Right lobe of liver (tissue), 4 donors: ENCODE results near the gene MPEG1.

ENCODE experiments used
- CTCF ChIP-seq, 4 donors: fragments of 200-600 bp in 3 of 4; fragments of 450-650 bp in 1 of 4; IDR thresholded peaks; one replicate each; pipeline versions ENCODE4 v1.5.1 to v1.8.0; 2016 to 2022; ENCODE audit warnings: antibody characterized with exemption in 4 of 4, mild to moderate bottlenecking in 2 of 4
- POLR2A ChIP-seq: fragments of 450-650 bp; IDR thresholded peaks from one replicate; pipeline ENCODE4 v1.6.1; 2017; ENCODE audit warnings: antibody characterized with exemption, mild to moderate bottlenecking
- donor health status: DM: no; HTN: no; CAD: no.
- donor health status: DM: no; HTN: no; CAD: no.
- donor health status: DM: no; HTN: yes; CAD: no.

DNA sequence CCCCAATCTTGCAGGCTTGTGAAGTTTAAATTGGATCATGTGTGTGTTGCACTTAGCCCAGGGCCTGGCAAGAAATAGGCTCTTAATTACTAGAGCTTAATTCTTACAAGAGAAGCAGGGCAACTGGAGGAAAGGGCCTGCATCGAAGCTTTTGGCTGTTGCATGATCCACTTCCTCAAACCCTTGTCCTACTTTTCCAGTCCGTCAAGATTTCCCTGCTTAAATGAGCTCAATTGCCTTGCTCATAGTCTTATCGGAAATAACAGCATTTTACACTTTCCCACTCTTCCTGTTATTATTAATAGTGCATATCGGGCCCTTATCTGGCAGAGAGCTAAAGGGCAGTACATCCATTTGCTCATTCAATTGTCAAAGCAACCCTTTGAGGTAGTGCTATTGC, 22.7 kb downstream of the MPEG1 start:
- no peak for TF ChIP-seq POLR2A
- no peak for TF ChIP-seq CTCF (IDR thresholded peaks at IDR 0.05)
